ENCODE results near the gene ARHGAP18.

- no peak for TF ChIP-seq ZBTB11 (tag by site-specific recombination; conservative IDR thresholded peaks at IDR 0.05; ENCODE audit: low read depth)
- TF ChIP-seq ZNF394 (tag by site-specific recombination; IDR thresholded peaks at IDR 0.05; ENCODE audit: borderline replicate concordance): no peak
- no peak for TF ChIP-seq FEZF1 (tag by site-specific recombination; IDR thresholded peaks at IDR 0.05)
- TF ChIP-seq ZFHX2 (tag by site-specific recombination; conservative IDR thresholded peaks at IDR 0.05): no peak
- no peak for TF ChIP-seq ZNF624 (tag by site-specific recombination; IDR thresholded peaks at IDR 0.05)
- TF ChIP-seq ZSCAN18 (tag by site-specific recombination; IDR thresholded peaks at IDR 0.05): no peak
- no peak for TF ChIP-seq GLI2 (tag by site-specific recombination; IDR thresholded peaks at IDR 0.05; ENCODE audit: borderline replicate concordance, low read depth)
- TF ChIP-seq ZNF311 (tag by site-specific recombination; IDR thresholded peaks at IDR 0.05; ENCODE audit: borderline replicate concordance): no peak
- TF ChIP-seq CTCF (tag by site-specific recombination; IDR thresholded peaks at IDR 0.05): no peak
- TF ChIP-seq ZNF639 (tag by site-specific recombination; IDR thresholded peaks at IDR 0.05): no peak
- TF ChIP-seq ZNF354C (tag by site-specific recombination; IDR thresholded peaks at IDR 0.05; ENCODE audit: borderline replicate concordance, low read depth): no peak
- no peak for TF ChIP-seq ZNF148 (tag by site-specific recombination; IDR thresholded peaks at IDR 0.05; ENCODE audit: borderline replicate concordance)
These were observed 101.0 kb downstream of the ARHGAP18 start for GRCh38 chr6:129608886-129609537.
